ENCODE results near the gene PAX2. TPM values are rescaled to one million over a fixed set of nuclear protein-coding genes. Genes with fewer than 3 reads are reported as not detected.

Gene PAX2
- total and polyA plus RNA-seq, 2 of the 13 experiments (the other 11 are each of a cell fraction or from before 2014, with no cell fraction given), result not detected

DNA sequence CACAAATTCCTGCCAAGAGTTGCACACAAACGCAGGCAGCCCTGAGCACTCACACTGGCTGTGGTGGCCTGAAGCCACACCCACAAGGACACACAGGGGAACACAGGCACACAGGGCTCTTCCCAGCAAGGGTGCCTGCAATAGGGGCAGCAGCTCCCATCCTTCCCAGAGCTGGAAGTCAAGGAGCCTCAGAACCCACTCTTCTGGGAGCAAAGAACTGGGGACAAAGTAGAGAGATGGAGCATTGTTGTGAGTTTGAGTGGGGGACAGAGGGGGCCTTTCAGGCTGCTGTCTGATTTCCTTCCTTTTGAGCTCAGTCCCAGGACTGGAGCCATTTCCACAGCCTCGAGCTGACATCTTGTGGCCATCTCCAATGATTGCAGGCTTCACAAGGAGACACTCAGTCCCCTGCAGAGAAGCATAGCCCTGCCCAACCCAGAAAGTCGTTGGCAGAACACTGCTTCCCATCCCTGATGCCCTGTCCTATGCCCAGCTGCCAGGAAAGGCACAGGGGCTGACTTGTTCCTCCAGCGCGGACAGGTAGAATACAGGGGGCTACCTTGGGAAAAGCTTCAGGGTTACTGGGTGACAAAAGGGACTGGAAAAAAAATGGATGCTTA, 133.0 kb downstream of the PAX2 start (continued):
- no peak for TF ChIP-seq ZNF879 (CRISPR knock-in tag; IDR thresholded peaks at IDR 0.05)
- TF ChIP-seq GATAD2A (CRISPR knock-in tag; IDR thresholded peaks at IDR 0.05), result peak; percentile 54; the same call in 1 of the 2 replicates
- TF ChIP-seq, protein P1, sequence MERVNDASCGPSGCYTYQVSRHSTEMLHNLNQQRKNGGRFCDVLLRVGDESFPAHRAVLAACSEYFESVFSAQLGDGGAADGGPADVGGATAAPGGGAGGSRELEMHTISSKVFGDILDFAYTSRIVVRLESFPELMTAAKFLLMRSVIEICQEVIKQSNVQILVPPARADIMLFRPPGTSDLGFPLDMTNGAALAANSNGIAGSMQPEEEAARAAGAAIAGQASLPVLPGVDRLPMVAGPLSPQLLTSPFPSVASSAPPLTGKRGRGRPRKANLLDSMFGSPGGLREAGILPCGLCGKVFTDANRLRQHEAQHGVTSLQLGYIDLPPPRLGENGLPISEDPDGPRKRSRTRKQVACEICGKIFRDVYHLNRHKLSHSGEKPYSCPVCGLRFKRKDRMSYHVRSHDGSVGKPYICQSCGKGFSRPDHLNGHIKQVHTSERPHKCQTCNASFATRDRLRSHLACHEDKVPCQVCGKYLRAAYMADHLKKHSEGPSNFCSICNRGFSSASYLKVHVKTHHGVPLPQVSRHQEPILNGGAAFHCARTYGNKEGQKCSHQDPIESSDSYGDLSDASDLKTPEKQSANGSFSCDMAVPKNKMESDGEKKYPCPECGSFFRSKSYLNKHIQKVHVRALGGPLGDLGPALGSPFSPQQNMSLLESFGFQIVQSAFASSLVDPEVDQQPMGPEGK (CRISPR knock-in tag; IDR thresholded peaks at IDR 0.05), result peak; percentile 73; the same call in 1 of the 2 replicates
- TF ChIP-seq, protein P2, sequence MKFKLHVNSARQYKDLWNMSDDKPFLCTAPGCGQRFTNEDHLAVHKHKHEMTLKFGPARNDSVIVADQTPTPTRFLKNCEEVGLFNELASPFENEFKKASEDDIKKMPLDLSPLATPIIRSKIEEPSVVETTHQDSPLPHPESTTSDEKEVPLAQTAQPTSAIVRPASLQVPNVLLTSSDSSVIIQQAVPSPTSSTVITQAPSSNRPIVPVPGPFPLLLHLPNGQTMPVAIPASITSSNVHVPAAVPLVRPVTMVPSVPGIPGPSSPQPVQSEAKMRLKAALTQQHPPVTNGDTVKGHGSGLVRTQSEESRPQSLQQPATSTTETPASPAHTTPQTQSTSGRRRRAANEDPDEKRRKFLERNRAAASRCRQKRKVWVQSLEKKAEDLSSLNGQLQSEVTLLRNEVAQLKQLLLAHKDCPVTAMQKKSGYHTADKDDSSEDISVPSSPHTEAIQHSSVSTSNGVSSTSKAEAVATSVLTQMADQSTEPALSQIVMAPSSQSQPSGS (CRISPR knock-in tag; IDR thresholded peaks at IDR 0.05), result no peak
- no peak for TF ChIP-seq ZKSCAN5 (CRISPR knock-in tag; IDR thresholded peaks at IDR 0.05)
- TF ChIP-seq TCF7 (IDR thresholded peaks at IDR 0.05; ENCODE audit: low read depth), result no peak
- TF ChIP-seq KDM4B (CRISPR knock-in tag; IDR thresholded peaks at IDR 0.05), result no peak
- TF ChIP-seq SMYD3 (CRISPR knock-in tag; IDR thresholded peaks at IDR 0.05), result no peak
- no peak for TF ChIP-seq TEAD2 (CRISPR knock-in tag; IDR thresholded peaks at IDR 0.05)
- TF ChIP-seq RBM22 (optimal IDR thresholded peaks at IDR 0.05; ENCODE audit: low read length), result no peak
- no peak for TF ChIP-seq AHR (CRISPR knock-in tag; IDR thresholded peaks at IDR 0.05)
- TF ChIP-seq ZNF441 (CRISPR knock-in tag; IDR thresholded peaks at IDR 0.05; ENCODE audit: borderline replicate concordance), result no peak
- TF ChIP-seq ZFYVE20 (CRISPR knock-in tag; IDR thresholded peaks at IDR 0.05; ENCODE audit: borderline replicate concordance, low read depth), result no peak
- TF ChIP-seq, protein P3, sequence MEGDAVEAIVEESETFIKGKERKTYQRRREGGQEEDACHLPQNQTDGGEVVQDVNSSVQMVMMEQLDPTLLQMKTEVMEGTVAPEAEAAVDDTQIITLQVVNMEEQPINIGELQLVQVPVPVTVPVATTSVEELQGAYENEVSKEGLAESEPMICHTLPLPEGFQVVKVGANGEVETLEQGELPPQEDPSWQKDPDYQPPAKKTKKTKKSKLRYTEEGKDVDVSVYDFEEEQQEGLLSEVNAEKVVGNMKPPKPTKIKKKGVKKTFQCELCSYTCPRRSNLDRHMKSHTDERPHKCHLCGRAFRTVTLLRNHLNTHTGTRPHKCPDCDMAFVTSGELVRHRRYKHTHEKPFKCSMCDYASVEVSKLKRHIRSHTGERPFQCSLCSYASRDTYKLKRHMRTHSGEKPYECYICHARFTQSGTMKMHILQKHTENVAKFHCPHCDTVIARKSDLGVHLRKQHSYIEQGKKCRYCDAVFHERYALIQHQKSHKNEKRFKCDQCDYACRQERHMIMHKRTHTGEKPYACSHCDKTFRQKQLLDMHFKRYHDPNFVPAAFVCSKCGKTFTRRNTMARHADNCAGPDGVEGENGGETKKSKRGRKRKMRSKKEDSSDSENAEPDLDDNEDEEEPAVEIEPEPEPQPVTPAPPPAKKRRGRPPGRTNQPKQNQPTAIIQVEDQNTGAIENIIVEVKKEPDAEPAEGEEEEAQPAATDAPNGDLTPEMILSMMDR (CRISPR knock-in tag; IDR thresholded peaks at IDR 0.05), result peak; percentile 96
- TF ChIP-seq, protein P4, sequence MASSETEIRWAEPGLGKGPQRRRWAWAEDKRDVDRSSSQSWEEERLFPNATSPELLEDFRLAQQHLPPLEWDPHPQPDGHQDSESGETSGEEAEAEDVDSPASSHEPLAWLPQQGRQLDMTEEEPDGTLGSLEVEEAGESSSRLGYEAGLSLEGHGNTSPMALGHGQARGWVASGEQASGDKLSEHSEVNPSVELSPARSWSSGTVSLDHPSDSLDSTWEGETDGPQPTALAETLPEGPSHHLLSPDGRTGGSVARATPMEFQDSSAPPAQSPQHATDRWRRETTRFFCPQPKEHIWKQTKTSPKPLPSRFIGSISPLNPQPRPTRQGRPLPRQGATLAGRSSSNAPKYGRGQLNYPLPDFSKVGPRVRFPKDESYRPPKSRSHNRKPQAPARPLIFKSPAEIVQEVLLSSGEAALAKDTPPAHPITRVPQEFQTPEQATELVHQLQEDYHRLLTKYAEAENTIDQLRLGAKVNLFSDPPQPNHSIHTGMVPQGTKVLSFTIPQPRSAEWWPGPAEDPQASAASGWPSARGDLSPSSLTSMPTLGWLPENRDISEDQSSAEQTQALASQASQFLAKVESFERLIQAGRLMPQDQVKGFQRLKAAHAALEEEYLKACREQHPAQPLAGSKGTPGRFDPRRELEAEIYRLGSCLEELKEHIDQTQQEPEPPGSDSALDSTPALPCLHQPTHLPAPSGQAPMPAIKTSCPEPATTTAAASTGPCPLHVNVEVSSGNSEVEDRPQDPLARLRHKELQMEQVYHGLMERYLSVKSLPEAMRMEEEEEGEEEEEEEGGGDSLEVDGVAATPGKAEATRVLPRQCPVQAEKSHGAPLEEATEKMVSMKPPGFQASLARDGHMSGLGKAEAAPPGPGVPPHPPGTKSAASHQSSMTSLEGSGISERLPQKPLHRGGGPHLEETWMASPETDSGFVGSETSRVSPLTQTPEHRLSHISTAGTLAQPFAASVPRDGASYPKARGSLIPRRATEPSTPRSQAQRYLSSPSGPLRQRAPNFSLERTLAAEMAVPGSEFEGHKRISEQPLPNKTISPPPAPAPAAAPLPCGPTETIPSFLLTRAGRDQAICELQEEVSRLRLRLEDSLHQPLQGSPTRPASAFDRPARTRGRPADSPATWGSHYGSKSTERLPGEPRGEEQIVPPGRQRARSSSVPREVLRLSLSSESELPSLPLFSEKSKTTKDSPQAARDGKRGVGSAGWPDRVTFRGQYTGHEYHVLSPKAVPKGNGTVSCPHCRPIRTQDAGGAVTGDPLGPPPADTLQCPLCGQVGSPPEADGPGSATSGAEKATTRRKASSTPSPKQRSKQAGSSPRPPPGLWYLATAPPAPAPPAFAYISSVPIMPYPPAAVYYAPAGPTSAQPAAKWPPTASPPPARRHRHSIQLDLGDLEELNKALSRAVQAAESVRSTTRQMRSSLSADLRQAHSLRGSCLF (CRISPR knock-in tag; IDR thresholded peaks at IDR 0.05; ENCODE audit: borderline replicate concordance), result no peak
- no peak for TF ChIP-seq MLLT10 (CRISPR knock-in tag; IDR thresholded peaks at IDR 0.05)
- TF ChIP-seq RFXANK (CRISPR knock-in tag; IDR thresholded peaks at IDR 0.05), result 0 out of 2 replicates have a peak, but pooled peaks have one; percentile 56
- no peak for TF ChIP-seq MBD4 (IDR thresholded peaks at IDR 0.05; ENCODE audit: borderline replicate concordance, low read length)
- no peak for TF ChIP-seq SP2 (CRISPR knock-in tag; IDR thresholded peaks at IDR 0.05)
- no peak for TF ChIP-seq ZNF598 (CRISPR knock-in tag; IDR thresholded peaks at IDR 0.05; ENCODE audit: borderline replicate concordance)
- TF ChIP-seq ZNF672 (CRISPR knock-in tag; IDR thresholded peaks at IDR 0.05), result no peak
- peak; percentile 83; the same call in 1 of the 2 replicates for TF ChIP-seq ZNF230 (CRISPR knock-in tag; IDR thresholded peaks at IDR 0.05)

Data from HepG2 (cell line).